Measurements from ENCODE around the gene SCN11A.

SCN11A gene

GRCh38 chr3:39051649-39052561 lies at the start of gene SCN11A, which contains the start of gene WDR48:
SCN11A (minus strand) TSS chr3:39051944; CDS start chr3:38950362, 101,582 bp downstream.
WDR48 (plus strand) TSS chr3:39052016; CDS start chr3:39052026, 10 bp downstream.
- no peaks in the 10 kb centered on the region for H3K27me3 ChIP-seq (ENCODE audit: insufficient read depth, low read length)
- H3K4me1 ChIP-seq (ENCODE audit: control insufficient read depth, insufficient read depth, low read length, unreplicated experiment), result peaks cover 15% of the 10 kb centered on the region
- peak within 1 kb of the TSS; percentile 72; the same call in 1 of the 2 replicates for H3K27ac ChIP-seq (ENCODE audit: low read depth, low read length)
- no peaks in the 10 kb centered on the region for H3K36me3 ChIP-seq (ENCODE audit: insufficient read depth, low read length)
- peak within 1 kb of the TSS; percentile 97 for H3K4me3 ChIP-seq (ENCODE audit: low read depth, low read length)
- peaks cover 28% of the 10 kb centered on the region for H3K79me2 ChIP-seq (ENCODE audit: control insufficient read depth, insufficient read depth, low read length, unreplicated experiment)
- H2AFZ ChIP-seq (ENCODE audit: low read length, unreplicated experiment), result peak within 1 kb of the TSS; percentile 93

DNA sequence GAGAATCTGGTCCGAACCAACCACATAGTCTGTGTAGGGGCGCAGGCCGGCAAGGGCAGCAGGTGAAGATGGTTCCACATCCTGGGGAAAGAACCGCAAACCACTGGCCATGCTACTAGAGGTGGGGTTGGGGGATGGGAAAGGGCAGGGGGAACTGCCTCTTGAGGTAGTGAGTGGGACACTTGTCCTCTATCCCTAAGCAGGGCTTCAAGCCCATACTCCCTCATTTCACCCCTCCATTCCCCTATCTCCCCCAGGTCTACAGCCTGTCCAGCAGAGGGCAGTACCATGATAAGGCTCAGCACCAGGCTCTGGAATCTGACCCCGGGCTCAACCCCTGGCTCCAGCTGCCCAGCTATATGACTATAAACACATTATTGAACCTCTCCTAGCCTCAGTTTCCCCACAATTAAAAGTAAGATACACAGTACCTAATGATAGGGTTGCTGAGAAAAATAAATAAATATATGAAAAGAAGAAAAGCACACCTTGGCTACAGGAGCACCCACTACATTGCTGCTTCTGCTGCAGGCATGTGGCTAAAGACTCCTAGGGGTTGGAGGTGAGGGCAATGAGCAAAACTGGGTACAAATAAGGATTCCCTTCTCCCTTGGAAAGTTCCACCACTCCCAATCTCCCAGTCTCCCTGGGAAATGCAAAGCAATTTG lies 49.4 kb upstream of the SCN11A start:
- Histone ChIP-seq H3K36me3 (ENCODE audit: insufficient read depth, low read length) (no peaks in the 10 kb centered on the region), H3K79me2 (ENCODE audit: control insufficient read depth, insufficient read depth, low read length, unreplicated experiment) (peaks cover 27% of the 10 kb centered on the region), H2AFZ (ENCODE audit: low read length, unreplicated experiment) (no peak overlapping the region), H3K4me3 (ENCODE audit: low read depth, low read length) (no peak overlapping the region), H3K27ac (ENCODE audit: low read depth, low read length) (no peak overlapping the region), H3K27me3 (ENCODE audit: insufficient read depth, low read length) (no peaks in the 10 kb centered on the region), H3K4me1 (ENCODE audit: control insufficient read depth, insufficient read depth, low read length, unreplicated experiment) (peaks cover 11% of the 10 kb centered on the region)

GRCh38 chr3:39100500-39100886 lies 48.7 kb upstream of the SCN11A start:
- H3K36me3 ChIP-seq (ENCODE audit: insufficient read depth, low read length), result no peaks in the 10 kb centered on the region; the same call in 1 of the 2 replicates
- peaks cover 21% of the 10 kb centered on the region for H3K79me2 ChIP-seq (ENCODE audit: control insufficient read depth, insufficient read depth, low read length, unreplicated experiment)
- H3K27me3 ChIP-seq (ENCODE audit: insufficient read depth, low read length), result no peaks in the 10 kb centered on the region
- no peak overlapping the region for H2AFZ ChIP-seq (ENCODE audit: low read length, unreplicated experiment)
- no peak overlapping the region for H3K4me3 ChIP-seq (ENCODE audit: low read depth, low read length)
- H3K27ac ChIP-seq (ENCODE audit: low read depth, low read length), result no peak overlapping the region
- peaks cover 4% of the 10 kb centered on the region for H3K4me1 ChIP-seq (ENCODE audit: control insufficient read depth, insufficient read depth, low read length, unreplicated experiment)

- Histone ChIP-seq H3K4me1 (ENCODE audit: control insufficient read depth, insufficient read depth, low read length, unreplicated experiment) (no peaks in the 10 kb centered on the region), H3K79me2 (ENCODE audit: control insufficient read depth, insufficient read depth, low read length, unreplicated experiment) (peaks cover 15% of the 10 kb centered on the region), H3K27ac (ENCODE audit: low read depth, low read length) (no peak overlapping the region), H3K36me3 (ENCODE audit: insufficient read depth, low read length) (peaks cover 5% of the 10 kb centered on the region), H2AFZ (ENCODE audit: low read length, unreplicated experiment) (no peak overlapping the region), H3K4me3 (ENCODE audit: low read depth, low read length) (no peak overlapping the region), H3K27me3 (ENCODE audit: insufficient read depth, low read length) (no peaks in the 10 kb centered on the region)
These were observed 48.2 kb upstream of the SCN11A start for GRCh38 chr3:39099738-39100499.

DNA sequence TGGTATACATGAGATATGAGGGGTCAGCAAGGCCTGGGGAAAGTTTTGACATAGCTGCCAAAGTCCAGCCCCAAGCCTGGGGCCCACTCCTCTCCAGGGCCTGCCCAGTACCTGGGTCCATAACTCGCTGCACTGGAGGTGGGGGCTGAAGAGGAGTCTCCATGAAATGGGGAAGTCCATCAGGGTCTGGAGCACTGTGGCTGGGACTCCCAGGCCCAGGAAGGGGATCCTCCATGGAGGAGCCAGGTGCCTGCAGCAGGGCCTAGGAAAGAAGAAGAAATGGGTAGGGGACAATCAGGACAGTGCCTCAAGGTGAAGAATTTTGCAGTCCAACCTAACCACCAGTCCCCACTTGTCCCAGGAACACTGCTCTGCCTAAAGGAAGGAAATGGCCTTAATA lies 47.5 kb upstream of the SCN11A start:
- Histone ChIP-seq H2AFZ (ENCODE audit: low read length, unreplicated experiment) (no peak overlapping the region), H3K79me2 (ENCODE audit: control insufficient read depth, insufficient read depth, low read length, unreplicated experiment) (peaks cover 9% of the 10 kb centered on the region), H3K27me3 (ENCODE audit: insufficient read depth, low read length) (no peaks in the 10 kb centered on the region), H3K36me3 (ENCODE audit: insufficient read depth, low read length) (peaks cover 12% of the 10 kb centered on the region), H3K4me1 (ENCODE audit: control insufficient read depth, insufficient read depth, low read length, unreplicated experiment) (no peaks in the 10 kb centered on the region), H3K4me3 (ENCODE audit: low read depth, low read length) (no peak overlapping the region), H3K27ac (ENCODE audit: low read depth, low read length) (no peak overlapping the region)

GRCh38 chr3:39098473-39099000 lies 46.8 kb upstream of the SCN11A start:
- H3K36me3 ChIP-seq (ENCODE audit: insufficient read depth, low read length), result peaks cover 13% of the 10 kb centered on the region
- no peaks in the 10 kb centered on the region for H3K27me3 ChIP-seq (ENCODE audit: insufficient read depth, low read length)
- H3K79me2 ChIP-seq (ENCODE audit: control insufficient read depth, insufficient read depth, low read length, unreplicated experiment), result peaks cover 4% of the 10 kb centered on the region
- no peak overlapping the region for H3K4me3 ChIP-seq (ENCODE audit: low read depth, low read length)
- no peak overlapping the region for H3K27ac ChIP-seq (ENCODE audit: low read depth, low read length)
- H2AFZ ChIP-seq (ENCODE audit: low read length, unreplicated experiment), result no peak overlapping the region
- H3K4me1 ChIP-seq (ENCODE audit: control insufficient read depth, insufficient read depth, low read length, unreplicated experiment), result no peaks in the 10 kb centered on the region

GRCh38 chr3:39097716-39098472 lies 46.1 kb upstream of the SCN11A start:
- no peak overlapping the region for H3K4me3 ChIP-seq (ENCODE audit: low read depth, low read length)
- peaks cover 13% of the 10 kb centered on the region for H3K36me3 ChIP-seq (ENCODE audit: insufficient read depth, low read length)

DNA sequence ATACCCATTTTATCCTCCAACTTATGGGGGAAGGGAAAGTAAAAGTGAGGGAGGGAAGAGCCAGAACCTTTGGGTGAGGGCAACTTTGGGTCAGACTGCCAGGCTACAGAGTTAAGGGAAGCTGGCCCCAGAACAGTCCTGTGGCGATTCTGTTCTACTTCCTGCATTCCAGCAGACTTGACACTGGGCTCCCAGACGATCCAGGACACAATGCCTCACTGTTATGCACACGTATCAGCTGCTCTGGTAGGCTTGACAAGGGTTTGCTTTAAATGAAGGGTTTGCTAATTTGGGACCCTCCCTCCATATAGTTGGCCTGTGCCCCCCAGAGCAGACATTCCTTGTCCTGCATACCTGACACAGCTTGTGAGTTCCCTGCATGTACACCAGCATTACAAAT lies 45.0 kb upstream of the SCN11A start:
- no peaks in the 10 kb centered on the region for H3K27me3 ChIP-seq (ENCODE audit: insufficient read depth, low read length)
- peaks cover 16% of the 10 kb centered on the region for H3K36me3 ChIP-seq (ENCODE audit: insufficient read depth, low read length)
- H2AFZ ChIP-seq (ENCODE audit: low read length, unreplicated experiment), result no peak overlapping the region
- H3K4me3 ChIP-seq (ENCODE audit: low read depth, low read length), result no peak overlapping the region
- no peaks in the 10 kb centered on the region for H3K79me2 ChIP-seq (ENCODE audit: control insufficient read depth, insufficient read depth, low read length, unreplicated experiment)
- H3K4me1 ChIP-seq (ENCODE audit: control insufficient read depth, insufficient read depth, low read length, unreplicated experiment), result no peaks in the 10 kb centered on the region
- no peak overlapping the region for H3K27ac ChIP-seq (ENCODE audit: low read depth, low read length)

More at GRCh38 chr3:39097716-39098472, 46.1 kb upstream of the SCN11A start:
- Histone ChIP-seq H3K27ac (ENCODE audit: low read depth, low read length) (no peak overlapping the region), H3K4me1 (ENCODE audit: control insufficient read depth, insufficient read depth, low read length, unreplicated experiment) (no peaks in the 10 kb centered on the region), H3K79me2 (ENCODE audit: control insufficient read depth, insufficient read depth, low read length, unreplicated experiment) (no peaks in the 10 kb centered on the region), H3K27me3 (ENCODE audit: insufficient read depth, low read length) (no peaks in the 10 kb centered on the region), H2AFZ (ENCODE audit: low read length, unreplicated experiment) (no peak overlapping the region)

- no peaks in the 10 kb centered on the region for H3K4me1 ChIP-seq (ENCODE audit: control insufficient read depth, insufficient read depth, low read length, unreplicated experiment)
- no peak overlapping the region for H2AFZ ChIP-seq (ENCODE audit: low read length, unreplicated experiment)
- H3K4me3 ChIP-seq (ENCODE audit: low read depth, low read length), result no peak overlapping the region
- H3K36me3 ChIP-seq (ENCODE audit: insufficient read depth, low read length), result peaks cover 18% of the 10 kb centered on the region
- H3K79me2 ChIP-seq (ENCODE audit: control insufficient read depth, insufficient read depth, low read length, unreplicated experiment), result no peaks in the 10 kb centered on the region
- H3K27me3 ChIP-seq (ENCODE audit: insufficient read depth, low read length), result no peaks in the 10 kb centered on the region
- H3K27ac ChIP-seq (ENCODE audit: low read depth, low read length), result no peak overlapping the region
These were observed 44.0 kb upstream of the SCN11A start for GRCh38 chr3:39095778-39096177.

Data from ACC112 (cell line).